Endothelial cell of umbilical vein (primary cell): ENCODE data around the gene PELI2. TPM values are rescaled to one million over a fixed set of nuclear protein-coding genes. Genes with fewer than 3 reads are reported as not detected.

Experiments used
- BruUV-seq: library from RNA; stranded (reverse); fragments of 400-500 nt; replicated peaks from 2 replicates; lab custom pipeline; 2021; lab: Mats Ljungman, UMichigan
- CTCF ChIA-PET: fragments of 300-600, 350-600 bp; sonication (Branson Sonifier 250); formaldehyde crosslinking; loops from one replicate; lab custom pipeline; 2021; ENCODE audit warnings: antibody characterized with exemption, inconsistent platforms; lab: Charles Lee
- POLR2A ChIA-PET: fragments of 300-600, 350-600 bp; sonication (Branson Sonifier 250); formaldehyde crosslinking; loops from one replicate; lab custom pipeline; 2021; ENCODE audit warnings: antibody characterized with exemption, inconsistent platforms; lab: Charles Lee
- DNase-seq: peaks from one replicate; pipeline ENCODE4 v3.0.0-alpha.2; 2011; ENCODE audit warnings: low read depth, low spot score
- FAIRE-seq: peaks from 2 replicates; lab custom pipeline; 2011; peaks lifted over from hg19 to GRCh38; lab: Jason Lieb, UNC
- H2AFZ ChIP-seq: 2 replicates; pipeline ENCODE4 v1.6.0; 2012; ENCODE audit warnings: low read depth, low read length, control low read depth, inconsistent platforms
- H3K27ac ChIP-seq: 2 replicates; pipeline ENCODE4 v1.5.1; 2011; ENCODE audit warnings: low read depth, mild to moderate bottlenecking, control low read depth, low read length, moderate library complexity; ENCODE audit not compliant: insufficient read depth
- H3K27me3 ChIP-seq, 2 experiments: 2 replicates each; pipeline versions ENCODE4 v1.6.0 to v1.6.1; 2011; ENCODE audit warnings: low read length in 2 of 2, mixed read lengths in 1 of 2; ENCODE audit not compliant: control insufficient read depth in 2 of 2, insufficient read depth in 2 of 2
- H3K36me3 ChIP-seq, 2 experiments: 2 replicates in 1 of 2; 3 replicates in 1 of 2; pipeline ENCODE4 v1.5.1; 2011; ENCODE audit warnings: low read length in 2 of 2, mild to moderate bottlenecking in 1 of 2, moderate library complexity in 1 of 2; ENCODE audit not compliant: control insufficient read depth in 2 of 2, insufficient read depth in 2 of 2; ENCODE audit errors: extremely low read depth in 1 of 2
- H3K4me1 ChIP-seq: 3 replicates; pipeline ENCODE4 v1.5.1; 2011; ENCODE audit warnings: mild to moderate bottlenecking, low read length; ENCODE audit not compliant: control insufficient read depth, insufficient read depth; ENCODE audit errors: extremely low read depth
- H3K4me2 ChIP-seq: 2 replicates; pipeline ENCODE4 v1.6.1; 2011; ENCODE audit warnings: low read length, control low read depth, mixed read lengths; ENCODE audit not compliant: insufficient read depth
- H3K4me3 ChIP-seq, 3 experiments: fragments of 200-600 bp in 1 of 3; sonication (generic), shearing (Covaris generic) in 1 of 3; replicated peaks in 1 of 3; 2 replicates each; pipeline ENCODE4 v1.5.1; 2011 to 2016; ENCODE audit warnings: control low read depth in 3 of 3, low read length in 3 of 3, mild to moderate bottlenecking in 2 of 3, inconsistent platforms in 1 of 3, low read depth in 1 of 3, moderate library complexity in 1 of 3; ENCODE audit not compliant: insufficient read depth in 1 of 3
- H3K79me2 ChIP-seq: 2 replicates; pipeline ENCODE4 v1.6.0; 2012; ENCODE audit warnings: low read length, inconsistent platforms; ENCODE audit not compliant: control insufficient read depth, insufficient read depth
- H3K9ac ChIP-seq: replicated peaks from 2 replicates; pipeline ENCODE3; 2011; ENCODE audit warnings: low read length, control low read depth; ENCODE audit not compliant: insufficient read depth; ENCODE audit errors: extremely low read depth
- H3K9me1 ChIP-seq: replicated peaks from 3 replicates; pipeline ENCODE4 v1.6.0; 2011; ENCODE audit warnings: mild to moderate bottlenecking, low read length; ENCODE audit not compliant: control insufficient read depth, insufficient read depth; ENCODE audit errors: extremely low read depth
- H3K9me3 ChIP-seq: replicated peaks from 2 replicates; pipeline ENCODE4 v1.5.1; 2012; ENCODE audit warnings: low read length, inconsistent platforms; ENCODE audit not compliant: control insufficient read depth, insufficient read depth
- H4K20me1 ChIP-seq: replicated peaks from 2 replicates; pipeline ENCODE3; 2011; ENCODE audit warnings: mild to moderate bottlenecking, low read length; ENCODE audit not compliant: control insufficient read depth, insufficient read depth; ENCODE audit errors: extremely low read depth
- CTCF ChIP-seq, 2 donors: IDR thresholded peaks; 1 replicate in 1 of 2; 2 replicates in 1 of 2; pipeline ENCODE4 v1.5.1; 2011; ENCODE audit warnings: low read length in 2 of 2, mild to moderate bottlenecking in 2 of 2, moderate library complexity in 2 of 2, control low read depth in 1 of 2, inconsistent platforms in 1 of 2, low read depth in 1 of 2; ENCODE audit not compliant: insufficient read depth in 1 of 2; ENCODE audit errors: extremely low read depth in 1 of 2
- FOS ChIP-seq: IDR thresholded peaks from 2 replicates; pipeline ENCODE4 v1.6.1; 2011; ENCODE audit warnings: mild to moderate bottlenecking, low read length, moderate library complexity, borderline replicate concordance; ENCODE audit not compliant: insufficient read depth
- GATA2 ChIP-seq: IDR thresholded peaks from 2 replicates; pipeline ENCODE4 v1.7.0; 2011; ENCODE audit warnings: low read depth, mild to moderate bottlenecking, moderate library complexity, mixed read lengths, low read length; ENCODE audit not compliant: insufficient read length, insufficient read depth
- MAX ChIP-seq: IDR thresholded peaks from 2 replicates; pipeline ENCODE4 v1.6.1; 2011; ENCODE audit not compliant: insufficient read depth, insufficient read length
- POLR2A ChIP-seq: IDR thresholded peaks from 2 replicates; pipeline ENCODE4 v1.6.1; 2012; ENCODE audit warnings: low read depth, mild to moderate bottlenecking, control low read depth, low read length
- POLR2AphosphoS5 ChIP-seq: IDR thresholded peaks from 2 replicates; pipeline ENCODE4 v1.6.1; 2012; ENCODE audit warnings: low read depth, mild to moderate bottlenecking, control low read depth, low read length, moderate library complexity; ENCODE audit not compliant: insufficient read depth
- dilution Hi-C: fragments of 300-500 bp; cut with MboI; formaldehyde crosslinking; loops from one replicate; pipeline ENCODE4 v1.15.0; 2019; ENCODE audit warnings: low sequenced_read_pairs; ENCODE audit not compliant: extremely low pct_ligation_motif_present
- intact Hi-C: fragments of 100-400 bp; cut with micrococcal nuclease; formaldehyde crosslinking; loops from one replicate; pipeline ENCODE4 v1.10.0; 2022
- polyA plus RNA-seq, 4 experiments: library from polyadenylated mRNA; depleted of rRNA in 3 of 4; stranded (reverse) in 3 of 4; unstranded in 1 of 4; fragments of >200 nt; gene quantifications; 2 replicates each; pipeline versions ENCODE4 v1.2.1 to v1.2.3, GENCODE V29; 2011 to 2012; ENCODE audit warnings: missing spikeins in 1 of 4
- total RNA-seq: library from RNA; stranded (reverse); gene quantifications from 2 replicates; pipeline ENCODE4 v1.2.3, GENCODE V29; 2021

Gene PELI2
- total and polyA plus RNA-seq, 2 donors (not counting 3 experiments of a cell fraction or from before 2014, with no cell fraction given), result 11.5 to 13.0 TPM

GRCh38 chr14:56334458-56334857 is 216.2 kb downstream of the PELI2 start:
- peaks cover 29% of the 10 kb centered on the region for H3K4me1 ChIP-seq
- peak overlapping the region; percentile 99 for H3K27ac ChIP-seq
- no peaks in the 10 kb centered on the region for H3K36me3 ChIP-seq
- FAIRE-seq (peak; percentile 81), DNase-seq (peak; percentile 60)
- intact Hi-C loops, result no loop called here
- H3K79me2 ChIP-seq, result no peaks in the 10 kb centered on the region
- no peak overlapping the region for H3K4me3 ChIP-seq
- H3K27me3 ChIP-seq, result no peaks in the 10 kb centered on the region
- H3K9me3 ChIP-seq, result no peaks in the 10 kb centered on the region
- dilution Hi-C loops, result no loop called here
- H3K9me1 ChIP-seq, result no peaks in the 10 kb centered on the region
- no peaks in the 10 kb centered on the region for H4K20me1 ChIP-seq
- ChIA-PET POLR2A (no interaction called here), CTCF (interaction anchor here (0.7 to 1.6 kb wide), 3 partner anchors 8 to 88 kb away, joined by 3 to 4 read pairs (median 3); no protein-coding TSS in a partner anchor)
- peak overlapping the region; percentile 34 for H3K4me2 ChIP-seq
- H3K9ac ChIP-seq, result no peak overlapping the region
- TF ChIP-seq POLR2A (no peak), FOS (peak; percentile 50)
- H2AFZ ChIP-seq, result peak overlapping the region; percentile 42
- TSS peak; percentile 58 for BruUV-seq

- H3K9me3 ChIP-seq, result no peaks in the 10 kb centered on the region
- dilution Hi-C loops (no loop called here), intact Hi-C loops (no loop called here)
- no peaks in the 10 kb centered on the region for H3K79me2 ChIP-seq
- H3K36me3 ChIP-seq, result no peaks in the 10 kb centered on the region
- no peak for DNase-seq
- no peaks in the 10 kb centered on the region for H3K27me3 ChIP-seq
- H4K20me1 ChIP-seq, result no peaks in the 10 kb centered on the region
- H3K9me1 ChIP-seq, result no peaks in the 10 kb centered on the region
- ChIA-PET POLR2A (no interaction called here), CTCF (interaction anchor here (0.8 to 1.7 kb wide), 3 partner anchors 136 to 901 kb away, joined by 3 to 4 read pairs (median 3); partner anchors contain the start of gene PELI2)
- H3K4me3 ChIP-seq, result no peak overlapping the region
- no peak overlapping the region for H3K4me2 ChIP-seq
- no peak overlapping the region for H3K27ac ChIP-seq
- no peak for FAIRE-seq
- TF ChIP-seq POLR2AphosphoS5, result no peak
- TF ChIP-seq MAX, result no peak
- TF ChIP-seq CTCF (IDR thresholded peaks at IDR 0.05; ENCODE audit: extremely low read depth in 1 of 2, insufficient read depth in 1 of 2, low read depth in 1 of 2, low read length in 2 of 2), result no peak
- TF ChIP-seq POLR2A, result no peak
- no peak for TF ChIP-seq GATA2
- no peak overlapping the region for H2AFZ ChIP-seq
- no peak overlapping the region for H3K9ac ChIP-seq
- H3K4me1 ChIP-seq, result peaks cover 56% of the 10 kb centered on the region
- no TSS peak for BruUV-seq
These were observed 220.5 kb downstream of the PELI2 start for GRCh38 chr14:56338674-56339073.
